Retina (tissue), 1 donor: ENCODE data around the gene CNIH2.
"Not testable (repeated sequence)": the region's sequence is repeated elsewhere in the genome, so short reads cannot be mapped to it uniquely, and the experiment has no call there.

Source experiments
- DNase-seq: peaks from one replicate; pipeline ENCODE4 v3.0.0-alpha.2; 2016

The CNIH2 gene

GRCh38 chr11:66277471-66278362, at the start of gene CNIH2:
CNIH2 (plus strand) TSS chr11:66278175; CDS start chr11:66278457, 282 bp downstream.
- peak; percentile 60 for DNase-seq

- no peak for DNase-seq
These were observed 49.5 kb upstream of the CNIH2 start for GRCh38 chr11:66228521-66228920.

- DNase-seq, result no peak
These were observed 47.8 kb upstream of the CNIH2 start for GRCh38 chr11:66230156-66230555.

- no peak for DNase-seq
These were observed 47.0 kb upstream of the CNIH2 start for GRCh38 chr11:66230978-66231377.

- no peak for DNase-seq
These were observed 46.4 kb upstream of the CNIH2 start for GRCh38 chr11:66231561-66231960.

GRCh38 chr11:66232769-66233168, 45.2 kb upstream of the CNIH2 start:
- no peak for DNase-seq

GRCh38 chr11:66233301-66233700, 44.7 kb upstream of the CNIH2 start:
- no peak for DNase-seq

- DNase-seq, result no peak
These were observed 42.8 kb upstream of the CNIH2 start for GRCh38 chr11:66235141-66235540.

- no peak for DNase-seq
These were observed 40.1 kb upstream of the CNIH2 start for GRCh38 chr11:66237867-66238266.

- DNase-seq, result no peak
These were observed 39.1 kb upstream of the CNIH2 start for GRCh38 chr11:66238786-66239413.

- no peak for DNase-seq
These were observed 38.5 kb upstream of the CNIH2 start for GRCh38 chr11:66239511-66239910.

- DNase-seq, result no peak
These were observed 37.8 kb upstream of the CNIH2 start for GRCh38 chr11:66239998-66240780.

GRCh38 chr11:66240781-66241136, 37.2 kb upstream of the CNIH2 start:
- DNase-seq, result no peak

GRCh38 chr11:66242095-66242765, 35.7 kb upstream of the CNIH2 start:
- DNase-seq, result no peak

- DNase-seq, result peak; percentile 21
These were observed 34.0 kb upstream of the CNIH2 start for GRCh38 chr11:66243782-66244535.

GRCh38 chr11:66247295-66247694, 30.7 kb upstream of the CNIH2 start:
- no peak for DNase-seq

GRCh38 chr11:66247801-66248200, 30.2 kb upstream of the CNIH2 start:
- no peak for DNase-seq

GRCh38 chr11:66248903-66249302, 29.1 kb upstream of the CNIH2 start:
- DNase-seq, result no peak

- no peak for DNase-seq
These were observed 26.2 kb upstream of the CNIH2 start for GRCh38 chr11:66251809-66252208.

- DNase-seq, result not testable (repeated sequence)
These were observed 24.9 kb upstream of the CNIH2 start for GRCh38 chr11:66253081-66253480.

GRCh38 chr11:66258473-66258893, 19.5 kb upstream of the CNIH2 start:
- DNase-seq, result no peak

- DNase-seq, result no peak
These were observed 18.8 kb upstream of the CNIH2 start for GRCh38 chr11:66259225-66259624.
